Lower leg skin (tissue), 3 donors: Measurements from ENCODE around the gene POLR1D.

Experiments
- POLR2A ChIP-seq, 2 donors: fragments of 450-650 bp; IDR thresholded peaks; one replicate each; pipeline ENCODE4 v1.6.1; 2016 to 2017; ENCODE audit warnings: antibody characterized with exemption in 2 of 2, mild to moderate bottlenecking in 1 of 2, moderate library complexity in 1 of 2
- TF ChIP-seq, protein P1 (sequence below), 3 donors: fragments of 450-650 bp; IDR thresholded peaks; one replicate each; pipeline ENCODE4 v1.5.1; 2016; ENCODE audit warnings: antibody characterized with exemption in 3 of 3, mild to moderate bottlenecking in 3 of 3, moderate library complexity in 2 of 3

- TF ChIP-seq, protein P1, sequence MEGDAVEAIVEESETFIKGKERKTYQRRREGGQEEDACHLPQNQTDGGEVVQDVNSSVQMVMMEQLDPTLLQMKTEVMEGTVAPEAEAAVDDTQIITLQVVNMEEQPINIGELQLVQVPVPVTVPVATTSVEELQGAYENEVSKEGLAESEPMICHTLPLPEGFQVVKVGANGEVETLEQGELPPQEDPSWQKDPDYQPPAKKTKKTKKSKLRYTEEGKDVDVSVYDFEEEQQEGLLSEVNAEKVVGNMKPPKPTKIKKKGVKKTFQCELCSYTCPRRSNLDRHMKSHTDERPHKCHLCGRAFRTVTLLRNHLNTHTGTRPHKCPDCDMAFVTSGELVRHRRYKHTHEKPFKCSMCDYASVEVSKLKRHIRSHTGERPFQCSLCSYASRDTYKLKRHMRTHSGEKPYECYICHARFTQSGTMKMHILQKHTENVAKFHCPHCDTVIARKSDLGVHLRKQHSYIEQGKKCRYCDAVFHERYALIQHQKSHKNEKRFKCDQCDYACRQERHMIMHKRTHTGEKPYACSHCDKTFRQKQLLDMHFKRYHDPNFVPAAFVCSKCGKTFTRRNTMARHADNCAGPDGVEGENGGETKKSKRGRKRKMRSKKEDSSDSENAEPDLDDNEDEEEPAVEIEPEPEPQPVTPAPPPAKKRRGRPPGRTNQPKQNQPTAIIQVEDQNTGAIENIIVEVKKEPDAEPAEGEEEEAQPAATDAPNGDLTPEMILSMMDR (IDR thresholded peaks at IDR 0.05): no peak
- no peak for TF ChIP-seq POLR2A (IDR thresholded peaks at IDR 0.05)
Measured at GRCh38 chr13:27637289-27637626, 15.6 kb downstream of the POLR1D start.
